ENCODE results near the gene NUDT12.

The NUDT12 gene

GRCh38 chr5:103510851-103511553 is 51.6 kb downstream of the NUDT12 start:
- no peak for DNase-seq (ENCODE audit: low spot score)
- no peak for TF ChIP-seq CTCF (IDR thresholded peaks at IDR 0.05; ENCODE audit: extremely low read depth, missing control alignments)

- no peak for TF ChIP-seq CTCF (IDR thresholded peaks at IDR 0.05; ENCODE audit: extremely low read depth, missing control alignments)
- no peak for DNase-seq (ENCODE audit: low spot score)
These were observed 56.8 kb downstream of the NUDT12 start for GRCh38 chr5:103505581-103506305.

GRCh38 chr5:103503066-103503465 is 59.5 kb downstream of the NUDT12 start:
- no peak for TF ChIP-seq CTCF (IDR thresholded peaks at IDR 0.05; ENCODE audit: extremely low read depth, missing control alignments)

GRCh38 chr5:103502662-103503061 is 59.9 kb downstream of the NUDT12 start:
- DNase-seq (ENCODE audit: low spot score), result no peak
- no peak for TF ChIP-seq CTCF (IDR thresholded peaks at IDR 0.05; ENCODE audit: extremely low read depth, missing control alignments)

More at GRCh38 chr5:103503066-103503465, 59.5 kb downstream of the NUDT12 start:
- no peak for DNase-seq (ENCODE audit: low spot score)

All from GM20000 (cell line).